Stimulated activated CD8-positive, alpha-beta memory T cell treated with anti-CD3 and anti-CD28 coated beads, Interleukin-7, amount 100 ng/mL, for 1 hour (primary cell): ENCODE data around the gene PRDM16.

Source experiments
- DNase-seq, 2 donors: peaks; one replicate each; pipeline ENCODE4 v3.0.0-alpha.2; 2020; ENCODE audit warnings: low read depth in 2 of 2

PRDM16 gene

DNA sequence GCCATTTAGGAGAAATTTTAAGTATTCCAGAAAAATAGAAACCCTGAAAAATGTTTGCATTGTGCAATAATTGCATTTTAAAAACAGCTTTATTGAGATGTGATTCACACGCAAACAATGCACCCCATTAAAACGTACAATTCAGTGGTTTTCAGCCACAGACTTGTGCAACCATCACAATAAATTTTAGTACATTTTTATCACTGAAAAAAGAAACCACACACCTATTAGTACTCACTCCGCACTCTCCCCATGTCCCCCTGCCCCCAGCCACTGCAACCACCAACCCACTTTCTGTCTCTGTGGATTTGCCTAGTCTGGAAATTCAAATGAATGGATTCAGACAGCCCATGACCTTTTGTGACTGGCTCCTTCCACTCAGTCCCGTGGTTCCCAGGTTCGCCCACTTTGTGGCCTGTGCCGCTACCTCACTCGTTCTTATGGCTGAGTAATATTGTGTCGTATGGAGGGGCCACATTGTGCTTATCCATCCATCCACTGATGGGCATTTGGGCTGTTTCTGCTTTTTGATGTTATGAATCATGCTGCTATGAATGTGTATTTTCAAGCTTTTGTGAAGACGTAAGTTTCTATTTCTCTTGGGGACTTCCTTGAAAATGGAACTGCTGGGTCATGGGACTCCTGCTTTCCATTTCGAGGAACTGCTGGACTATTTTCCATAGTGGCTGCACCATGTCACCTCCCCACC is 237.7 kb downstream of the PRDM16 start:
- DNase-seq = no peak

- no peak for DNase-seq
Observed at GRCh38 chr1:3307359-3307758, 238.4 kb downstream of the PRDM16 start.

GRCh38 chr1:3308053-3308452 is 239.1 kb downstream of the PRDM16 start:
- no peak for DNase-seq

GRCh38 chr1:3310718-3311400 is 241.9 kb downstream of the PRDM16 start:
- no peak for DNase-seq

DNA sequence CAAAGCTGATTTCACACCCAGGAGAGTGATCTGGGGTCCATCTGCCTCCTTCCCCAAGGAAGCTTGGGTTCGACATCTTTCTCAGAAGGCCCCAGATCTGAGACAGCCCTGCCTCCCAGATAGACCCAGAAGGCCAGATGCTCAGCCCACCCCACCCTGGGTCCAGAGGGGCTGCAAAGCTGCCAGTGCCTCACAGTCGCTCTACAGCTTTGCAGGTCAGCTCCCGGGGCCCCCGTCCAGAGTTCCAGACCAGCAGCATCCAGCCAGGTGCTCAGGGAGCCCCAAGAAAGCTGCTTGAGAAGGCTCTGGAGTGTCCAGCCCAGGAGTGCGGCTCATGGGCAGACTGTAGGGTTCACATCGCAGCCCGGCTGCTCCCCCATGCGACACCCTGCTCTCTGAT is 242.7 kb downstream of the PRDM16 start:
- no peak for DNase-seq

DNA sequence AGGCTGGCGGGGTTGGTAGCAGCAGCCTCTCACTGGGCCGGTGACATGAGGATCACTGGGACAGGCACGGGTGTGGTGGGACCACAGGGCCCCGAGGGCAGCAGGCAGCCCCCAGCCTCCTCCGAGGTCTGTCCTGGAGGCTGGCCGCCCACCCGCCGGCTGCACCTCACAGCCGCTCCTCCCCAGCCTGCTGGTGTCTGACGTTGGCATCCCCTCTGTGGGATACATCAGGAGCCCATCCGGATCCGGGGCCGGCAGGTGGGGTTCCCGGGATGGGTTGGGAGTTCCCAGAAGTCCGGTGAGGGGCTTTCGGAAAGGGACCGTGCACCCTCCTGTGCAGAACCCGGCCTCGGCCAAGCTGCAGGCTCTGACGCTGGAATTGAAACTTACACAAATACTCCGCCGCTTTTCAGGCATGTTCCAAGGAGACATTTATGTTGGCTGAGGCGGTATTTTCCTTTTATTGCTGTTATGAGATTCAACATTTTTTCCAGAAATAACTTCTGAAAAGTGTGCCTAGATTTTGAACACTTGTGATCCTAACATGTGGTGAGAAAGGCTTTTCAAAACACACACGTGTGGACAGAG is 243.4 kb downstream of the PRDM16 start:
- DNase-seq = no peak

DNA sequence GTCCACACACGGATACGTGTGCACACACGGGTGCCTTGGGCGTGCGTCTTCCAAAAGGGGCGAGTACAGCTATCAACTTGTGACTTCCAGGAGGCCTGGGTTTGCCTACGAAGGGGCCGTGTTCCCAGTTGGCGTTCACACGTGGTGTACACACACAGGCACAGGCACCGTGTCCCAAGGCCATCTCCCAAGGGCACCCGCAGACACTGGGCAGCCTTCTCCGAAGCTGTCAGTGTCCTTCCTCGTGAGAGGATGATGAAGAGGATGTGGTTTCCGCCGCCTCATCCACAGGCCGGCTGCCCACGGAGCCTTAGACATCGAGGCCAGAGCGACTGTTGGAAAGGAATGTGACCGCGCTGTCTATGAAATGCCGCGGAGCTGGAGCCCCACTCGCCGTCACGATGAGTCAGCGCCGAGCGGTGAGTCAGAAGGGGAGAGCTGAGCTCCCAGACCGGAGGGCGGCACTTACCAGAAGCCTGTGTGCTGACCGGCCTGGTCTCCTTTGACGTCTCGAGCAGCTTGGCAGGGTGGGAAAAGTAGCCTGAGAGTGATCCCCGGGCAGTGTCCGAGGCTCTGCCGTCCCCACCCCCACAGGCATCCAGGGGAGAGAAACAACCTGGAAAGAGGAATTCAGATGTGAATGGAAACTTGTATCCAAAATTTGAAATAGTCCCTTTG is 244.0 kb downstream of the PRDM16 start:
- DNase-seq = no peak

DNA sequence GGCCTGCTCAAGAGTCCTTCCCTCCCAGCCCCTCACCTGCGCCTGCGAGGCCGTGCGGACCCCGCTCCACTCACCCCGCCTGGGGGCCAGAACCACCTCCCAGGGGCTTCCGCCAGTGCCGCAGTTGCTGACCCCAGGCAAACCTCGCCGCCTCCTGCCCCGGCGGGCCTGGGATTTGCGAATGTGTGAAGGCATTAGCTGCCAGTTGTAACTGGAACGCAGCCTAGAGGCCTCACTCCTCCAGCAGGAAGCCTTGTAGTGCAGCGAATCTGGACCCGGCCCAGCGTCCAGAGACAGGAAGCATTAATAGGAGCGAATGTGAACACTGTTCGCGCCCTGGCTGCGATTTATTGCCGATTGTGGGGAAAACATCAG is 244.6 kb downstream of the PRDM16 start:
- no peak for DNase-seq

DNA sequence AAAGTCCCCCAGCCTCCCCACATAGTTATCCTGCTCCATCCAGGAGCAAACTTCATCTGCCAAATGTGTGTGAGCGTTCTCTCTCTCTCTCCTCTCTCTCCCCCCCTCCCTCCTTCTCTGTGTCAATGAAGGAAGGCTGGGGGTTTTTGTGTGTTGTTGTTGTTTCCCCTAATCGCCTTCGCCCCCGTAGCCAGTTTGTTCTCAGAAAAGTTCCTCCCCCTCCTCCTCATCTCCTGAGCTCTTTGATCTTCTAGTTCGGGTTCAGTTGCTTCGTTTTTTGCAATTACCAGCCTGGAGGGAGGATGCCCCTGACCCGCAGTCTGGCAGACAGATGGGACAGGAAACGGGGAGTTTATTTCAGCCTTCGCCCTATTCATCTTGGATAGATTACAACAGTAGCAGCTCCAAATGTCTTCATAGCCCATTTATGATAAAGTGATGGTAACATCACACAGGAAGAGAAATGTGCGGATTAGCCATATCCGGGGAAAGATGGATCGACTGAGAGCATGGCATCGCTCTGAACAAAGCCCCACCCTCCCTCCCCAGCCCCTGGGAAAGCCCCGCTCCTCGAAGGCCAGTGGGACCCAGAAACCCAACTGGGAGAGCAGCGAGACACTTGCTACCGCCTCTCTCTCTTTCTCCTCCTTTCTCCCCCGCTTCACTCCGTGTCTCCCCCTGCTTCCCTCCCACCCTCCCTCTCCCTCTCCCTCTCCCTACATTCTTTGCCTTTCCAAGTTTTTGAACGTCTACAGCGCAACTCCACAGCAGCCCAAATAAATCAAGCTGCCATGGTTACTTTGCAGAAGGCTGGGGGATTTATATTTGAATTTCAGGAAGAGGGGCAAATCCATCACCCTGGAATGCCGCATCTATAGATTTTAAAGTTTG is 245.7 kb downstream of the PRDM16 start:
- no peak for DNase-seq

DNA sequence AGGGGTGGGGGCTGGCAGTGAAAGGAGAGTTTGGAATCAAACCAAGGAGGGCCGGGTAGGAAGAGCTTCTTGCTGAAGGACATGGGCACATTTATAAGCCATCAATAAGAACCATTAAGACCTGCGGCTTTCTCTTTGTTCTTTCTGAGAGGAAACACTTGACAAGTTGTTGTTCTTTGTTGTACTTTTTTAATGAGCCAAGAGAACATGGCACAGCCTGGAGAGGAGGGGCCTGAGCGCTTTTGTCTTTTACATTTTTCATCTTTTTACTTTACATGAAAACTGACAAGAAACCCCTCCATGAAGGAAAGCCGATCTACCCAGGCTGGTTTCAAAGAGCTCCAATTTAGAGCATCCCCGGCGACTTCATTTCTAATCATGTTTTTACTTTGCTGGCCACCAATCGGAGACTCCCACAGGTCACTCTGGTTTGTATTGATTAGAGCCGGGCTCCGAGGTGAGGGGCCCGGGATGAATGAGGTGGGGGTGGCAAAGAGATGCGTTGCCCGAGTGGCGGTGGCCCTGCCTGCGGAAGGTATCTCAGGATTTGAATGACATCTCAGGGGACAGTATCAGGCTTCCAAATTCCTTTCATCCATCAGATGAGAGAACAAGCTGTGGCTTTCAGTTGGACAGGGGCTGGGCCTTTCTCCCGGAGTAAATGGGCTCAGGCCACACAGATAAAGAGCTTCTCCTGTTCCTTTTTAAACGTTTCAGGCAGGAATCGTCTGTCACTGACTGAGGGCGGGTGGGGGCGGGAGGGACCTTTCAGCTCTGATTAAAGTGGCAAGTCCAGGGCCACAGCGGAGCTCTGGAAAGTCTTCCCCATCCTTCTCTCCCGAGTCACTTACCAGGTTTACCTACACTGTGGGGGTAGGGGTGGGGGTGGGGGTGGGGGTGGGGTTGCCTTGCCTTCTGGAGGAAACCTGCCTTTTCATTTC is 246.7 kb downstream of the PRDM16 start:
- no peak for DNase-seq

GRCh38 chr1:3316340-3316943 is 247.4 kb downstream of the PRDM16 start:
- DNase-seq = no peak

- DNase-seq = no peak
Observed at GRCh38 chr1:3317456-3317855, 248.5 kb downstream of the PRDM16 start.

DNA sequence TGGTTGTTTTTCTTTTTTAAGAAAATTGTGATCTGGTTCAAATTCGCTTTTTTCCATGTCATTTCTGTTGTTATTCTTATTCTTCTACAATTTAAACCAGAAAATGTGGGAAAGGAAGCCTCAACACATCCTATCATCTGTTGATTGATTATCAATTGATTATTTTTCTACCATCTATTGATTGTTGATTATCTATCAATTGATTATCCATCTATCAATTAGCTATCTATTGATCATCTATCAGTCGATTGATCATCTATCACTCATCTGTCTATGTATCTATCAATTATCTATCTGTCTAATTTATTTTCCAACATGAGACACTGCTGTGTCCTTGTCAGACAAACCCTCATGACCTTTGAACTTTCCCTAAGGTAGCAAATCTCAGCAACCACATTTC is 249.3 kb downstream of the PRDM16 start:
- no peak for DNase-seq

DNA sequence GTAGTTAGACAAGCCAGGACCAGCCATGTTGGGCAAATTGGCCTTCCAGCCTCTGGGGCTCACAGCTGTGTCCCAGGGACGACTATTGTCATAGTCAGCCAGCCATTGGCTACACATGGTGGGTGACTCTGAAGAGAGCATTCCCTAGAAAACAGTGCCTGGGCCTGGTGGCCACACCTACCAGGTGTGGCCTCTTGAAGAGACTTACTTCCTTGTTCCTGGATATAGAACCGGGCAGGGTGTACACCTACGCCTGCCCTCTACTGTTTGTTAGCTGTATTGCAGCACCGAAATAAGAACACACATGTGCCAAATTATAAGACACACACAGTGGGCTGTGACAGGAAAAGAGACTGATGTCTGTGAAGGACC is 250.9 kb downstream of the PRDM16 start:
- no peak for DNase-seq

- no peak for DNase-seq
Observed at GRCh38 chr1:3320246-3321152, 251.5 kb downstream of the PRDM16 start.

DNA sequence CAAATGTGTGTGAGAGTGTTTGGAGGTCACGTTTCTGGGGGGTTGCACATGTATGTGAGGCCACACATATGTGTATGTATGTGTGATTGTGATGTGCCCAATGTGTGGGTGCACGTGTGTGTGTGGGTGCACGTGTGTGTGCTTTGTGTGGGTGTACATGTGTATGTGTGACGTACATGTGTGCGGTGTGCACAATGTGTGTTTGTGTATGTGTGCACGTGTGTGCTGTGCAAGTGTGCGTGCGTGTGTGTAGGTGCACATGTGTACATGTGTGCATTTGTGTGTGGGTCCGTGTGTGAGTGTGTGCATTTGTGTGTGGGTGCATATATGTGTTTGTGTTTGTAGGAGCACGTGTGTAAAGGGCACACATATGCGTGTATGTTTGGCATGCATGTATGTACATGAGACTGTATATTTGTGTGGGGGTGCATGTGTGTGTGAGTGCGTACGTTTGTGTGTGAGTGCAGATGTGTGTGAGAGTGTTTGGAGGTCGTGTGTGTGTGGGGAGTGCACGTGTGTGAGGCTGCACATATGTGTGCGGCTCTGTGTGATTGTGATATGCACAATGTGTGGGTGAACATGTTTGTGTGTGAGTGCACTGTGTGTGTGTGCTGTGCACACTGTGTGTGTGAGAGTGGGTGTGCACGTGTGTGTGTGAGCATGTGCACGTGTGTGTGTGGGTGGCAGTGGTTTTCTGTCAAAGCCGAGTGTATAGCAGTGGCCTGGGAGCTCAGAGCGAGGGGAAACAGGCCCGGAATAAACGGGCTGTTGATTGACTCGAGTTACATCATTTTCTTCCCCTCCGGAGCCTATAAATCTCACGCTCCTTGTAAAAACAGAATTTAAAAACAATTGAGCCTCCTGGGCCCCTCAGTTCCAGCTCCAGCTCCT is 252.8 kb downstream of the PRDM16 start:
- DNase-seq = no peak

GRCh38 chr1:3322450-3323020 is 253.5 kb downstream of the PRDM16 start:
- DNase-seq = no peak
